GM21528 (cell line): ENCODE data around the gene AKAP8.
"Not testable (repeated sequence)": the region's sequence is repeated elsewhere in the genome, so short reads cannot be mapped to it uniquely, and the experiment has no call there.

ENCODE experiments used
- ATAC-seq: cut with Tn5 transposase; IDR thresholded peaks from one replicate; pipeline ENCODE4 v1.9.1; 2021; ENCODE audit warnings: mild to moderate bottlenecking, moderate library complexity; ENCODE audit not compliant: unreplicated experiment, low FRiP score

Gene AKAP8

GRCh38 chr19:15379083-15379998 is at the start of gene AKAP8:
AKAP8 (minus strand) TSS chr19:15379787; CDS start chr19:15379731, 56 bp downstream.
- peak; percentile 81 for ATAC-seq

GRCh38 chr19:15427991-15428471 is 48.4 kb upstream of the AKAP8 start:
- no peak for ATAC-seq

- no peak for ATAC-seq
These were observed 47.7 kb upstream of the AKAP8 start for GRCh38 chr19:15427350-15427700.

- ATAC-seq, result no peak
These were observed 47.1 kb upstream of the AKAP8 start for GRCh38 chr19:15426485-15427349.

GRCh38 chr19:15425321-15425950 is 45.8 kb upstream of the AKAP8 start:
- ATAC-seq, result no peak

GRCh38 chr19:15424692-15425272 is 45.2 kb upstream of the AKAP8 start:
- no peak for ATAC-seq

- ATAC-seq, result no peak
These were observed 44.5 kb upstream of the AKAP8 start for GRCh38 chr19:15424121-15424520.

- no peak for ATAC-seq
These were observed 43.5 kb upstream of the AKAP8 start for GRCh38 chr19:15423130-15423529.

GRCh38 chr19:15422296-15423075 is 42.9 kb upstream of the AKAP8 start:
- ATAC-seq, result no peak

- no peak for ATAC-seq
These were observed 42.2 kb upstream of the AKAP8 start for GRCh38 chr19:15421721-15422260.

GRCh38 chr19:15421136-15421695 is 41.6 kb upstream of the AKAP8 start:
- ATAC-seq, result no peak

GRCh38 chr19:15419413-15420025 is 39.9 kb upstream of the AKAP8 start:
- ATAC-seq, result no peak

GRCh38 chr19:15418579-15419412 is 39.2 kb upstream of the AKAP8 start, which contains the start of gene AKAP8L:
AKAP8L (minus strand) TSS chr19:15418988; CDS start chr19:15418923, 65 bp downstream.
- peak; percentile 90 for ATAC-seq

- no peak for ATAC-seq
These were observed 38.6 kb upstream of the AKAP8 start for GRCh38 chr19:15418231-15418578.

GRCh38 chr19:15417699-15418098 is 38.1 kb upstream of the AKAP8 start:
- no peak for ATAC-seq

GRCh38 chr19:15412832-15413231 is 33.2 kb upstream of the AKAP8 start:
- no peak for ATAC-seq

GRCh38 chr19:15411351-15411750 is 31.8 kb upstream of the AKAP8 start:
- not testable (repeated sequence) for ATAC-seq

GRCh38 chr19:15404780-15405211 is 25.2 kb upstream of the AKAP8 start:
- no peak for ATAC-seq
